IMR-90 (cell line): Measurements from ENCODE around the gene PITX1. TPM values are rescaled to one million over a fixed set of nuclear protein-coding genes. Genes with fewer than 3 reads are reported as not detected.

Experiments used
- ATAC-seq: fragments of 200-7000 bp; cut with Tn5 transposase; 2 replicates; pipeline ENCODE4 v1.9.1; 2020; ENCODE audit warnings: low read depth, mild to moderate bottlenecking, moderate library complexity
- BruUV-seq: library from RNA; stranded (reverse); fragments of 400-500 nt; replicated peaks from 2 replicates; lab custom pipeline; 2021; lab: Mats Ljungman, UMichigan
- CTCF ChIA-PET: fragments of 300-600 bp; formaldehyde crosslinking; extraction: SDS; loops from one replicate; lab custom pipeline; 2021; ENCODE audit warnings: antibody characterized with exemption; lab: Yijun Ruan, JAX
- POLR2A ChIA-PET: fragments of 300-600 bp; sonication (Branson Sonifier 250); formaldehyde crosslinking; loops from one replicate; lab custom pipeline; 2022; ENCODE audit warnings: antibody characterized with exemption; ENCODE audit not compliant: unreplicated experiment; lab: Charles Lee
- DNase-seq: peaks from one replicate; pipeline ENCODE4 v3.0.0; 2013
- H2AFZ ChIP-seq: replicated peaks from 2 replicates; pipeline ENCODE3; 2013; ENCODE audit warnings: low read length, mild to moderate bottlenecking; ENCODE audit not compliant: poor library complexity
- H2AK5ac ChIP-seq: 2 replicates; pipeline ENCODE4 v1.6.1; 2013; ENCODE audit warnings: low read depth, low read length, inconsistent platforms
- H2AK9ac ChIP-seq: replicated peaks from 2 replicates; pipeline ENCODE3; 2013; ENCODE audit warnings: mild to moderate bottlenecking, low read depth, low read length, moderate library complexity; ENCODE audit not compliant: poor library complexity
- H2BK120ac ChIP-seq: 2 replicates; pipeline ENCODE4 v1.6.1; 2013; ENCODE audit warnings: low read depth, low read length, inconsistent platforms
- H2BK15ac ChIP-seq: 3 replicates; pipeline ENCODE4 v1.6.1; 2013; ENCODE audit warnings: low read depth, low read length, inconsistent platforms
- H2BK20ac ChIP-seq: 2 replicates; pipeline ENCODE4 v1.6.1; 2013; ENCODE audit warnings: low read depth, mild to moderate bottlenecking, inconsistent platforms, low read length, moderate library complexity
- H2BK5ac ChIP-seq: 2 replicates; pipeline ENCODE4 v1.6.1; 2013; ENCODE audit warnings: mild to moderate bottlenecking, low read depth, low read length, inconsistent platforms; ENCODE audit not compliant: poor library complexity, severe bottlenecking
- H3K14ac ChIP-seq: replicated peaks from 2 replicates; pipeline ENCODE4 v1.6.1; 2013; ENCODE audit warnings: low read depth, low read length, inconsistent platforms
- H3K18ac ChIP-seq: 2 replicates; pipeline ENCODE4 v1.6.1; 2013; ENCODE audit warnings: low read depth, low read length, control low read depth
- H3K23ac ChIP-seq: 2 replicates; pipeline ENCODE4 v1.6.1; 2013; ENCODE audit warnings: low read depth, low read length, inconsistent platforms
- H3K27ac ChIP-seq: 2 replicates; pipeline ENCODE4 v1.5.1; 2013; ENCODE audit warnings: mild to moderate bottlenecking, control low read depth, low read length; ENCODE audit not compliant: insufficient read depth
- H3K27me3 ChIP-seq: 2 replicates; pipeline ENCODE4 v1.6.1; 2013; ENCODE audit warnings: low read length; ENCODE audit not compliant: control insufficient read depth, insufficient read depth
- H3K36me3 ChIP-seq: 2 replicates; pipeline ENCODE4 v1.6.1; 2013; ENCODE audit warnings: low read length, mixed read lengths; ENCODE audit not compliant: control insufficient read depth, insufficient read depth
- H3K4ac ChIP-seq: 2 replicates; pipeline ENCODE4 v1.6.1; 2013; ENCODE audit warnings: low read depth, low read length, inconsistent platforms
- H3K4me1 ChIP-seq: 2 replicates; pipeline ENCODE4 v1.6.1; 2013; ENCODE audit warnings: low read length, mixed read lengths; ENCODE audit not compliant: control insufficient read depth, insufficient read depth
- H3K4me2 ChIP-seq: 2 replicates; pipeline ENCODE4 v1.6.1; 2013; ENCODE audit warnings: low read depth, mild to moderate bottlenecking, control low read depth, low read length, moderate library complexity
- H3K4me3 ChIP-seq: 2 replicates; pipeline ENCODE4 v1.5.1; 2013; ENCODE audit warnings: low read depth, mild to moderate bottlenecking, control low read depth, low read length, moderate library complexity; ENCODE audit not compliant: insufficient read depth
- H3K56ac ChIP-seq: 2 replicates; pipeline ENCODE4 v1.6.1; 2013; ENCODE audit warnings: low read length, inconsistent platforms; ENCODE audit not compliant: insufficient read depth; ENCODE audit errors: extremely low read depth
- H3K79me1 ChIP-seq, 2 experiments: 2 replicates each; pipeline ENCODE4 v1.6.1; 2013; ENCODE audit warnings: low read length in 2 of 2, inconsistent platforms in 1 of 2, low read depth in 1 of 2
- H3K9ac ChIP-seq: 2 replicates; pipeline ENCODE4 v1.6.1; 2013; ENCODE audit warnings: low read depth, low read length, control low read depth
- H3K9me1 ChIP-seq: 2 replicates; pipeline ENCODE4 v1.6.1; 2013; ENCODE audit warnings: low read length, inconsistent platforms; ENCODE audit not compliant: insufficient read depth
- H3K9me3 ChIP-seq: 2 replicates; pipeline ENCODE4 v1.6.1; 2013; ENCODE audit warnings: low read length; ENCODE audit not compliant: control insufficient read depth, insufficient read depth
- H4K20me1 ChIP-seq: 2 replicates; pipeline ENCODE4 v1.6.1; 2013; ENCODE audit warnings: low read length, inconsistent platforms; ENCODE audit not compliant: insufficient read depth
- H4K5ac ChIP-seq: 2 replicates; pipeline ENCODE4 v1.6.1; 2013; ENCODE audit warnings: mild to moderate bottlenecking, low read depth, low read length, control low read depth
- H4K8ac ChIP-seq, 2 experiments: 2 replicates each; pipeline ENCODE4 v1.6.1; 2013; ENCODE audit warnings: low read depth in 2 of 2, low read length in 2 of 2, control low read depth in 1 of 2, inconsistent platforms in 1 of 2
- H4K91ac ChIP-seq: 2 replicates; pipeline ENCODE4 v1.6.1; 2013; ENCODE audit warnings: low read depth, low read length, inconsistent platforms; ENCODE audit not compliant: insufficient read depth
- CEBPB ChIP-seq: IDR thresholded peaks from 2 replicates; pipeline ENCODE4 v1.6.1; 2012; ENCODE audit warnings: low read depth, low read length, improper control_type of control experiment
- RAD21 ChIP-seq: IDR thresholded peaks from 2 replicates; pipeline ENCODE4 v1.6.1; 2012; ENCODE audit warnings: low read length, improper control_type of control experiment
- WGBS, 2 experiments: methylation state at CpG; one replicate each; pipeline versions ENCODE4 v1.1.5 to v1.1.7; 2013; ENCODE audit warnings: missing lambda C conversion rate in 2 of 2; ENCODE audit not compliant: insufficient read length in 1 of 2; ENCODE audit errors: extremely low coverage in 2 of 2; 5-methylcytosine and 5-hydroxymethylcytosine counted together
- dilution Hi-C: fragments of 300-500 bp; cut with HindIII; formaldehyde crosslinking; loops from one replicate; pipeline ENCODE4 v1.14.3; 2018; ENCODE audit warnings: low sequenced_read_pairs; ENCODE audit not compliant: unreplicated experiment
- in situ Hi-C: fragments of 300-500 bp; cut with MboI; formaldehyde crosslinking; loops from 3 replicates; pipeline ENCODE4 v1.14.3; 2019; ENCODE audit warnings: low sequenced_read_pairs, inconsistent platforms, mixed read lengths
- intact Hi-C: fragments of 100-400 bp; cut with micrococcal nuclease; formaldehyde crosslinking; loops from 2 replicates; pipeline ENCODE4 v1.10.0; 2022
- polyA plus RNA-seq, 3 experiments: library from polyadenylated mRNA; depleted of rRNA; stranded (reverse); fragments of >200 nt; gene quantifications; 2 replicates each; pipeline ENCODE4 v1.2.3, GENCODE V29; 2012; ENCODE audit warnings: low replicate concordance in 1 of 3
- total RNA-seq: library from RNA; depleted of rRNA; stranded (reverse); fragments of >200 nt; gene quantifications from 2 replicates; pipeline ENCODE4 v1.2.3, GENCODE V29; 2012

The PITX1 gene
- total and polyA plus RNA-seq, 2 of the 4 experiments (the other 2 are of a cell fraction) = 10.4 to 29.8 TPM

- Histone ChIP-seq H3K23ac (no peak overlapping the region), H3K4ac (no peak overlapping the region), H3K27me3 (no peaks in the 10 kb centered on the region; the same call in 1 of the 2 replicates), H4K8ac (no peak overlapping the region), H2BK5ac (no peak overlapping the region), H3K56ac (no peak overlapping the region), H2AK9ac (no peak overlapping the region), H3K4me1 (no peaks in the 10 kb centered on the region), H3K4me2 (no peak overlapping the region), H2AFZ (no peak overlapping the region), H3K9me1 (no peaks in the 10 kb centered on the region), H4K20me1 (no peaks in the 10 kb centered on the region), H3K36me3 (no peaks in the 10 kb centered on the region), H4K5ac (no peak overlapping the region), H3K79me1 (no peaks in the 10 kb centered on the region), H2AK5ac (no peak overlapping the region), H3K14ac (no peak overlapping the region), H4K91ac (no peak overlapping the region), H3K9me3 (no peaks in the 10 kb centered on the region), H2BK15ac (no peak overlapping the region), H3K18ac (no peak overlapping the region), H2BK20ac (no peak overlapping the region), H3K9ac (no peak overlapping the region), H2BK120ac (no peak overlapping the region), H3K4me3 (no peak overlapping the region), H3K27ac (no peak overlapping the region)
- TF ChIP-seq CEBPB = no peak
- TF ChIP-seq RAD21 = no peak
- no TSS peak for BruUV-seq
- intact Hi-C loops = no loop called here
- no CpG with 5 or more reads among the region's 3 CpGs for WGBS, 2 experiments
- dilution Hi-C loops = no loop called here
- CTCF ChIA-PET = interaction anchor here (0.9 kb wide), 1 partner anchor 58 kb away, joined by 3 read pairs; no protein-coding TSS in a partner anchor
- POLR2A ChIA-PET = no interaction called here
- ATAC-seq = peak; percentile 65; the same call in 1 of the 2 replicates
- peak; percentile 45 for DNase-seq
- in situ Hi-C loops = no loop called here
Measured at GRCh38 chr5:134989266-134989830, 44.7 kb downstream of the PITX1 start.
